Vein endothelial cell (primary cell): ENCODE data around the gene ZNF341. TPM values are rescaled to one million over a fixed set of nuclear protein-coding genes. Genes with fewer than 3 reads are reported as not detected.

ENCODE experiments used
- total RNA-seq: library from RNA; depleted of rRNA; stranded (reverse); fragments of >200 nt; gene quantifications from 2 replicates; pipeline ENCODE4 v1.2.3, GENCODE V29; 2012

ZNF341 gene
- 1.6 and 2.9 TPM in 2 replicates for total RNA-seq

GRCh38 chr20:33731693-33732165 lies at the start of gene ZNF341:
TSS of gene ZNF341 (plus strand) at chr20:33731996. CDS start at chr20:33732022, 26 bp downstream.

GRCh38 chr20:33686100-33686983 lies 45.5 kb upstream of the ZNF341 start, which contains the start of gene E2F1:
TSS of gene E2F1 (minus strand) at chr20:33686385. CDS start at chr20:33686264, 121 bp downstream.

GRCh38 chr20:33719989-33720709 lies 11.6 kb upstream of the ZNF341 start, which contains the start of gene PXMP4:
TSS of gene PXMP4 (minus strand) at chr20:33720310. CDS start at chr20:33720207, 103 bp downstream.

GRCh38 chr20:33810885-33811775 lies 79.3 kb downstream of the ZNF341 start, which contains the start of gene CHMP4B:
TSS of gene CHMP4B (plus strand) at chr20:33811348. CDS start at chr20:33811469, 121 bp downstream.

Other genes starting within 250 kb of the ZNF341 start
- gene CBFA2T2, start 241.9 kb upstream of the ZNF341 start, total RNA-seq, result 6.8 and 9.1 TPM in 2 replicates
- gene C20orf144, start 69.7 kb upstream of the ZNF341 start, total RNA-seq, result under 0.01 and 0.10 TPM in 2 replicates
- gene ACTL10, start 65.1 kb upstream of the ZNF341 start, total RNA-seq, result 2.8 and 3.3 TPM in 2 replicates
- 9.9 and 28.7 TPM in 2 replicates for gene NECAB3, start 57.6 kb upstream of the ZNF341 start, total RNA-seq
- gene E2F1, start 45.6 kb upstream of the ZNF341 start, total RNA-seq, result 8.2 and 10.5 TPM in 2 replicates
- 3.2 and 3.9 TPM in 2 replicates for gene PXMP4, start 11.7 kb upstream of the ZNF341 start, total RNA-seq
- gene CHMP4B, start 79.4 kb downstream of the ZNF341 start, total RNA-seq, result 51.3 and 51.7 TPM in 2 replicates